ENCODE measurements around the gene RAB6B. TPM values are rescaled to one million over a fixed set of nuclear protein-coding genes. Genes with fewer than 3 reads are reported as not detected.

The RAB6B gene
- total and polyA plus RNA-seq, 10 donors = 1.3 to 20.4 (median 8.5) TPM

DNA sequence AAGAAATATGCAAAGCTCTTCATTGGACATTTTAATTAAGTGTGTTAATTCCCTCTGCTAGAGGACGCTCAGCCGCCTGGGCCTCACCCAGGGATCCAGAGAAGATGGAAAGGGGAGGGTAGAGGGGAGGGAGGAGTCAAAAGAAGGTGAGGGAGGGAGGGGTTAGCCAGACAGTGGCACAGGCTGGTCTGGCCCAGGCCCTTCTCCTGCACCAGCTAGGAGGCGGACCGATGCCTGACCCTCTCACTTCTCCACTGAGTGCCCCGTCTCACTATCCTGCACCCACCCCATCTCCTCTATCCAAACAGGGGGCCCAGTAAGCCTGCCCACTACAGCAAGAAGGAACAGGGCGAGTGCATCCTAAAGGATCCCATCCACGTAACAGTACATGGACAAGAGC lies 22.9 kb downstream of the RAB6B start:
- Histone ChIP-seq H3K27ac (no peak overlapping the region), H3K4me3 (no peak overlapping the region), H3K36me3 (no peaks in the 10 kb centered on the region), H3K4me1 (no peaks in the 10 kb centered on the region), H3K9me3 (peaks cover 0 to 6% (median under 1%) of the 10 kb centered on the region in 8 donors), H3K27me3 (replicated peaks in 1 of 7) (no peaks in the 10 kb centered on the region)
- TF ChIP-seq POLR2A (IDR thresholded peaks at IDR 0.05) (no peak), POLR2AphosphoS5 (IDR thresholded peaks at IDR 0.05) (no peak)
- TF ChIP-seq, protein P1, sequence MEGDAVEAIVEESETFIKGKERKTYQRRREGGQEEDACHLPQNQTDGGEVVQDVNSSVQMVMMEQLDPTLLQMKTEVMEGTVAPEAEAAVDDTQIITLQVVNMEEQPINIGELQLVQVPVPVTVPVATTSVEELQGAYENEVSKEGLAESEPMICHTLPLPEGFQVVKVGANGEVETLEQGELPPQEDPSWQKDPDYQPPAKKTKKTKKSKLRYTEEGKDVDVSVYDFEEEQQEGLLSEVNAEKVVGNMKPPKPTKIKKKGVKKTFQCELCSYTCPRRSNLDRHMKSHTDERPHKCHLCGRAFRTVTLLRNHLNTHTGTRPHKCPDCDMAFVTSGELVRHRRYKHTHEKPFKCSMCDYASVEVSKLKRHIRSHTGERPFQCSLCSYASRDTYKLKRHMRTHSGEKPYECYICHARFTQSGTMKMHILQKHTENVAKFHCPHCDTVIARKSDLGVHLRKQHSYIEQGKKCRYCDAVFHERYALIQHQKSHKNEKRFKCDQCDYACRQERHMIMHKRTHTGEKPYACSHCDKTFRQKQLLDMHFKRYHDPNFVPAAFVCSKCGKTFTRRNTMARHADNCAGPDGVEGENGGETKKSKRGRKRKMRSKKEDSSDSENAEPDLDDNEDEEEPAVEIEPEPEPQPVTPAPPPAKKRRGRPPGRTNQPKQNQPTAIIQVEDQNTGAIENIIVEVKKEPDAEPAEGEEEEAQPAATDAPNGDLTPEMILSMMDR (IDR thresholded peaks at IDR 0.05 in 8 of 11, conservative IDR thresholded peaks at IDR 0.05 in 3 of 11) = no peak
- DNase-seq = no peak
- 91 to 96% (median 95%) methylated on average over 7 of the region's 7 CpGs for WGBS, 5 donors
- intact Hi-C loops (cut with DNase I; ENCODE audit: low total_unique reads) = no loop called here

DNA sequence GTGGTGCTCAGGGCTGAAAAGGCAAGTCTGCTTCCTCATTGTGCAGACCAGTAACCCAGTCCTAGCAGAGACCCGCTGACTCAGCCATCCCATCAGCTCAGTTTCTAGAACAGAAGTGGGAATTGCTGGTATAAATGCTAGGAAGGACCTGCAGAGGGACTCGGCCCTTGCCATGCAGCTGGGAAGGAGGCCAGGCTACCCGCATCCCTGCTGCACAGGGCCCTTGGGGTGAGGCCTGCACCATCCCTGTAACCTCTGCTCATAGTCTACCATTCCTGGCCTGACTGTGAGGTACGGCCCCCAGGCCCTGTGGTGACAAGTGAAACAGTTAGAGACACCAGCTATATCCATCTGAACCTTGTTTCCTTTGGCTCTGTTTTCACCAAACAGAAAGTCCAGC lies 23.5 kb downstream of the RAB6B start:
- DNase-seq = no peak
- no peak overlapping the region for H3K4me3 ChIP-seq
- TF ChIP-seq, protein P1 (IDR thresholded peaks at IDR 0.05 in 8 of 11, conservative IDR thresholded peaks at IDR 0.05 in 3 of 11) = no peak
- TF ChIP-seq POLR2A (IDR thresholded peaks at IDR 0.05) (no peak), POLR2AphosphoS5 (IDR thresholded peaks at IDR 0.05) (no peak)
- H3K4me1 ChIP-seq = no peaks in the 10 kb centered on the region
- H3K9me3 ChIP-seq = peaks cover 0 to 2% (median 0%) of the 10 kb centered on the region in 8 donors
- intact Hi-C loops (cut with DNase I; ENCODE audit: low total_unique reads) = no loop called here
- no peak overlapping the region for H3K27ac ChIP-seq
- H3K36me3 ChIP-seq = no peaks in the 10 kb centered on the region
- 83 to 96% (median 90%) methylated on average over 4 of the region's 4 CpGs for WGBS, 5 donors
- no peaks in the 10 kb centered on the region for H3K27me3 ChIP-seq (replicated peaks in 1 of 7)

DNA sequence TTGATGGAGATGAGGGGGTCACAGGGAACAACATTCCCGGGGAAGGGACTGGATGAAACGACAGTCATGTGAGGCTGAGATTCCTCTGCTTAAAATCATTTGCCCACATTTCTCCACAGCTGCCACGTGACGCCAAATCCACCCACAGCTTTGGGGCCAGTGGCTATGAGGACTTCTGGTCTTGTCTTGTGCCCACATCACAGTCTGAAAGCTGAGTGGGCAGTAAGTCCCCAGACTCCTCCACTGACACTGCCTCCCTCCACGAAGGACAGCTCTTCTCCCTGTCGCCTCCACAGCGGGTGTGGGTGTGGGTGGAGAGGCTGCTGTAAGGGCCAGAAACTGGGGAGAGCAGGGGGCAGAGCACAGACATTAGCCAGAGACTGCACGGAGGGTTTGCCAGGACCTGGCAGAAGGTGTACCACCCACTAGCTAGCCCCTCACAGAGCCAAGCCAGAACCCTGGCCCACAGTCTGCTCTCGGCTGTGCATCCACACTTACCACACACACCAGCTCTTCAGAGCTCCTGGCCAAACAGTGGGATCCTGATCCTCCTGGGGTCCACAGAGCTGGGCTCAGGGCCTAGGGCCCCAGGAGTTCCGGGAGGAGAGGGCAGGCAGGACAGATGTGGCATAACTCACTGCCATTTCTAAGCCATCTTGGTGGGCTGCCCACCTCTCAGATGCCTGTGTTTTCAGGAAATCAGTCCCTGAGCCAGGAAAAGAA lies 24.2 kb downstream of the RAB6B start:
- Histone ChIP-seq H3K4me1 (no peaks in the 10 kb centered on the region), H3K4me3 (no peak overlapping the region), H3K27me3 (replicated peaks in 1 of 7) (no peaks in the 10 kb centered on the region), H3K36me3 (no peaks in the 10 kb centered on the region), H3K9me3 (no peaks in the 10 kb centered on the region), H3K27ac (no peak overlapping the region)
- 77 to 96% (median 90%) methylated on average over 7 to 10 of the region's 10 CpGs for WGBS, 5 donors
- no peak for DNase-seq
- no peak for TF ChIP-seq POLR2AphosphoS5 (IDR thresholded peaks at IDR 0.05)
- TF ChIP-seq, protein P1 (IDR thresholded peaks at IDR 0.05 in 8 of 11, conservative IDR thresholded peaks at IDR 0.05 in 3 of 11) = no peak
- no peak for TF ChIP-seq POLR2A (IDR thresholded peaks at IDR 0.05)
- intact Hi-C loops (cut with DNase I; ENCODE audit: low total_unique reads) = no loop called here

DNA sequence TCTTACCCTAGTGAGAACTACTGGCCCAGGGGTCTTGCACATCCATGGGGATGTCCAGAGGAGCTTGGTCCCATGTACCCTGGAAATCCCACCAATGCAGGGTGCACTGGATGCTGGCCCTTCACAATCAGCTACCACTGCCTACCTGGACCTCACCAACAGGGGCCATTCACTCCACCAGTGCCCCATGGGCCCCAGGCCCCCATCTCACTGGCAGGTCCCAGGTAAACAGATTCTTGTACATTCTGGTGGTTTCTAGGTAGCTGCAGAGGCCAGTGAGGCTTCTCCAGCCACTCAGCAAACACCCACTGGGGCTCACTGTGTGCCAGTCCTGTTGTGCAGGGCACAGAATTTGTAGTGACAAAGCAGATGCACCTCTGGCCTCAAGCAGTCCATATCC lies 24.9 kb downstream of the RAB6B start:
- Histone ChIP-seq H3K9me3 (no peaks in the 10 kb centered on the region), H3K4me1 (no peaks in the 10 kb centered on the region), H3K27me3 (replicated peaks in 1 of 7) (no peaks in the 10 kb centered on the region), H3K27ac (no peak overlapping the region), H3K36me3 (no peaks in the 10 kb centered on the region), H3K4me3 (no peak overlapping the region)
- TF ChIP-seq, protein P1 (IDR thresholded peaks at IDR 0.05 in 8 of 11, conservative IDR thresholded peaks at IDR 0.05 in 3 of 11) = no peak
- no peak for TF ChIP-seq POLR2AphosphoS5 (IDR thresholded peaks at IDR 0.05)
- TF ChIP-seq POLR2A (IDR thresholded peaks at IDR 0.05) = no peak
- no peak for DNase-seq
- intact Hi-C loops (cut with DNase I; ENCODE audit: low total_unique reads) = no loop called here
